Measurements from ENCODE around the gene NFS1.
"Not testable (repeated sequence)": the region's sequence is repeated elsewhere in the genome, so short reads cannot be mapped to it uniquely, and the experiment has no call there.

Gene NFS1

GRCh38 chr20:35699127-35699956, at the start of gene NFS1, which contains the start of gene ROMO1:
NFS1 (minus strand) TSS chr20:35699352; CDS start chr20:35699288, 64 bp downstream.
ROMO1 (plus strand) TSS chr20:35699405; CDS start chr20:35699633, 228 bp downstream.
- DNase-seq = peak; percentile 91

- DNase-seq = not testable (repeated sequence)
These were observed 45.3 kb upstream of the NFS1 start for GRCh38 chr20:35744492-35744841.

- peak; percentile 42 for DNase-seq
These were observed 44.7 kb upstream of the NFS1 start for GRCh38 chr20:35743693-35744491.

- DNase-seq = no peak
These were observed 43.8 kb upstream of the NFS1 start for GRCh38 chr20:35742741-35743523.

GRCh38 chr20:35741892-35742740, 43.0 kb upstream of the NFS1 start, which contains the start of gene RBM39:
RBM39 (minus strand) TSS chr20:35742260; CDS start chr20:35740874, 1,386 bp downstream.
- peak; percentile 99 for DNase-seq

- peak; percentile 19 for DNase-seq
These were observed 40.4 kb upstream of the NFS1 start for GRCh38 chr20:35739294-35740163.

GRCh38 chr20:35738410-35739179, 39.4 kb upstream of the NFS1 start:
- DNase-seq = no peak

- DNase-seq = no peak
These were observed 38.7 kb upstream of the NFS1 start for GRCh38 chr20:35737865-35738333.

- DNase-seq = no peak
These were observed 36.8 kb upstream of the NFS1 start for GRCh38 chr20:35735826-35736470.

GRCh38 chr20:35734777-35735649, 35.9 kb upstream of the NFS1 start:
- no peak for DNase-seq

GRCh38 chr20:35734374-35734773, 35.2 kb upstream of the NFS1 start:
- DNase-seq = no peak

- DNase-seq = no peak
These were observed 33.5 kb upstream of the NFS1 start for GRCh38 chr20:35732644-35732982.

GRCh38 chr20:35731862-35732643, 32.9 kb upstream of the NFS1 start:
- DNase-seq = no peak

GRCh38 chr20:35731469-35731788, 32.3 kb upstream of the NFS1 start:
- DNase-seq = no peak

- DNase-seq = no peak
These were observed 31.7 kb upstream of the NFS1 start for GRCh38 chr20:35730583-35731468.

GRCh38 chr20:35729836-35730582, 30.9 kb upstream of the NFS1 start:
- no peak for DNase-seq
